Right lobe of liver (tissue), 6 donors: ENCODE measurements around the gene KRTAP24-1. TPM values are rescaled to one million over a fixed set of nuclear protein-coding genes. Genes with fewer than 3 reads are reported as not detected.

Experiments
- ATAC-seq, 4 donors: fragments of 200-7000 bp; cut with Tn5 transposase; one replicate each; pipeline ENCODE4 v1.9.1; 2020; ENCODE audit warnings: mild to moderate bottlenecking in 4 of 4, moderate library complexity in 4 of 4
- DNase-seq, 3 donors: peaks; one replicate each; pipeline ENCODE4 v3.0.0-alpha.2; 2020
- H3K27ac ChIP-seq, 3 donors: fragments of 200-600 bp; one replicate each; pipeline ENCODE4 v1.8.0; 2022
- H3K27me3 ChIP-seq, 2 donors: fragments of 200-600 bp; one replicate each; pipeline ENCODE4 v1.8.0; 2022
- H3K36me3 ChIP-seq, 4 donors: fragments of 200-600 bp; sonication (generic) in 1 of 4; one replicate each; pipeline versions ENCODE4 v1.5.1 to v1.8.0; 2017 to 2022; ENCODE audit warnings: control low read depth in 1 of 4
- H3K4me1 ChIP-seq, 4 donors: fragments of 200-600 bp; sonication (generic) in 1 of 4; one replicate each; pipeline versions ENCODE4 v1.5.1 to v1.8.0; 2017 to 2022; ENCODE audit warnings: control low read depth in 1 of 4
- H3K4me3 ChIP-seq, 3 donors: fragments of 200-600 bp; one replicate each; pipeline ENCODE4 v1.8.0; 2022
- H3K9me3 ChIP-seq, 4 donors: fragments of 200-600 bp; sonication (generic) in 1 of 4; one replicate each; pipeline versions ENCODE4 v1.5.1 to v1.8.0; 2017 to 2022; ENCODE audit warnings: control low read depth in 1 of 4
- CTCF ChIP-seq, 4 donors: fragments of 200-600 bp in 3 of 4; fragments of 450-650 bp in 1 of 4; IDR thresholded peaks; one replicate each; pipeline versions ENCODE4 v1.5.1 to v1.8.0; 2016 to 2022; ENCODE audit warnings: antibody characterized with exemption in 4 of 4, mild to moderate bottlenecking in 2 of 4
- POLR2A ChIP-seq: fragments of 450-650 bp; IDR thresholded peaks from one replicate; pipeline ENCODE4 v1.6.1; 2017; ENCODE audit warnings: antibody characterized with exemption, mild to moderate bottlenecking
- WGBS: methylation state at CpG from one replicate; pipeline ENCODE4 v1.1.6; 2018; ENCODE audit warnings: low coverage, low lambda C conversion rate; ENCODE audit not compliant: insufficient coverage; ENCODE audit errors: missing lambda C conversion rate; 5-methylcytosine and 5-hydroxymethylcytosine counted together
- intact Hi-C, 2 donors: fragments of 100-400 bp; cut with DNase I; formaldehyde crosslinking; loops; one replicate each; pipeline versions ENCODE4 v1.11.2 to v1.14.1; 2022
- long read RNA-seq: library from polyadenylated mRNA; unstranded; transcript quantifications from one replicate; pipeline ENCODE4 v2.0.0, GENCODE V29; 2019
- total RNA-seq, 6 experiments: library from RNA; depleted of rRNA in 2 of 6; stranded (reverse); fragments of >200 nt in 2 of 6; fragmentation: NEBNext Ultra II Directional in 3 of 6; extraction: Animal tissue kit (Norgen Biotek cat#: 25700) in 3 of 6; gene quantifications; one replicate each; pipeline versions ENCODE4 v1.1.0 to v1.2.4, GENCODE V29; 2016 to 2023
- donor health status: DM: no; HTN: yes; CAD: no.
- donor health status: DM: no; HTN: no; CAD: no.
- donor health status: DM: no; HTN: no; CAD: no.
- donor health status: DM: no; HTN: yes; CAD: no.
- donor health status: DM: no; HTN: yes; CAD: no.

KRTAP24-1 gene
- total RNA-seq, result not detected
- long read RNA-seq, result 0 reads

- TF ChIP-seq POLR2A (no peak), CTCF (IDR thresholded peaks at IDR 0.05) (no peak)
- Histone ChIP-seq H3K4me3 (no peak within 1 kb of the TSS), H3K27ac (no peak within 1 kb of the TSS), H3K4me1 (no peaks in the 10 kb centered on the region), H3K27me3 (no peaks in the 10 kb centered on the region), H3K36me3 (no peaks in the 10 kb centered on the region), H3K9me3 (no peaks in the 10 kb centered on the region)
- DNase-seq, result no peak
- peak in 1 of 4 donors; percentile 33 for ATAC-seq
- intact Hi-C loops, result no loop called here
- 25% methylated on average over 2 of the region's 3 CpGs for WGBS
These were observed at the start of gene KRTAP24-1 for GRCh38 chr21:30282850-30283249. TSS of gene KRTAP24-1 (minus strand) at chr21:30282950. CDS start at chr21:30282932, 18 bp downstream.

DNA sequence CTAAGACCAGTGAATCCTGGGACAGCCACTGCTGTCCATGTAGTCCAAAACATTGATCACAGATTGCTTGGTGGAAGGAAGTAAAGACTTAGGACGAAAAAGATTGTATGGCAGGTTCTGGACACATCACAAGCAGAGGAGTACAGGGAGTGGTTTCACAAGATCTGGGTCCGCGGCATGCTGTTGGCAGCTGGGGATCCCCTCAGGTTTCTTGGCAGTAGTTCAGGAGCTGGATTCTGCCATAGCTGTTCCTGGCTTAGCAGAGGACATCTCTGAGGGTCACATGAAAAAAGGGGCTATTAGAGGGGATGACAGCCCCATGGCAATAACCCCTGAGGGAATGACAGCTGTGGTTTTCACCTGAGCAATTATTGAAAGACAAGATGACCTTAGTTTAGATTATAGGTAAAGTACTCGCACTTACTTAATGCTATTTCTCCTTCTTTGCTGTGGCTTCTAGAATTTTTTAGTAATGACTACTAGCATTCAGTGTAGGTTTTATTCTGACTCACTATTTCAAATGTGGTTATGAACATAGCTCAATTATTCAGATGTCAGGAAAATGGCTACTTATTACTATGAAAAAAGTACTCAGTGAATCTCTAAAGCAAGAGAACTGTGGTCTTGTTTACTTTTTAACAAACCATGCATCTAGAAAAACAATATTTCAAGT lies 46.6 kb upstream of the KRTAP24-1 start:
- H3K27ac ChIP-seq, result no peak overlapping the region

DNA sequence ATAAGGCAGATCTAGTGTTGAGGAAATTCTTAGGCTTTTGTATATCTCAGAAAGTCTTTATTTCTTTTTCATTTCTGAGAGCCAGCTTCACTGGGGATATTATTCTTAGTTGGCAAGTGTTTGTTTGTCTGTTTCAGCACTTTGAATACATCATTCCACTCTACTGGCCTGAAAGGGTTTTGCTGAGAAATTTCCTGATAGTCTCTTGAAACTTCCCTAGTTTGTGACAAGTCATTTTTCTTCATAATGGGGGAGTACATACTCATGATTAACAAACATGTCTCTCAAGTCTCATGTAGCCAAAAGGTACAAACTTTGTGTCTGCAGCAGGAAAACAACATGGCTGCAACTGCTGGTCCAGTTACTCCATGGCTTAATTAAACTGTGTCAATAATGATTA lies 43.6 kb upstream of the KRTAP24-1 start:
- H3K27ac ChIP-seq, result no peak overlapping the region
- intact Hi-C loops, result no loop called here
- ATAC-seq (no peak), DNase-seq (no peak)
- H3K27me3 ChIP-seq, result no peaks in the 10 kb centered on the region
- H3K4me3 ChIP-seq, result no peak overlapping the region
- H3K4me1 ChIP-seq, result no peaks in the 10 kb centered on the region
- H3K9me3 ChIP-seq, result peaks cover 0 to 3% (median 0%) of the 10 kb centered on the region in 4 donors
- TF ChIP-seq POLR2A, result no peak
- no peak for TF ChIP-seq CTCF (IDR thresholded peaks at IDR 0.05)
- H3K36me3 ChIP-seq, result no peaks in the 10 kb centered on the region

More for the DNA sequence above, 46.6 kb upstream of the KRTAP24-1 start:
- no peak for DNase-seq
- Histone ChIP-seq H3K27me3 (no peaks in the 10 kb centered on the region), H3K4me1 (no peaks in the 10 kb centered on the region), H3K9me3 (peaks cover 0 to 3% (median 0%) of the 10 kb centered on the region in 4 donors), H3K36me3 (no peaks in the 10 kb centered on the region), H3K4me3 (no peak overlapping the region)
- ATAC-seq, result no peak
- WGBS, result 44% methylated on average over 3 of the region's 4 CpGs
- intact Hi-C loops, result no loop called here
- no peak for TF ChIP-seq POLR2A
- no peak for TF ChIP-seq CTCF (IDR thresholded peaks at IDR 0.05)

DNA sequence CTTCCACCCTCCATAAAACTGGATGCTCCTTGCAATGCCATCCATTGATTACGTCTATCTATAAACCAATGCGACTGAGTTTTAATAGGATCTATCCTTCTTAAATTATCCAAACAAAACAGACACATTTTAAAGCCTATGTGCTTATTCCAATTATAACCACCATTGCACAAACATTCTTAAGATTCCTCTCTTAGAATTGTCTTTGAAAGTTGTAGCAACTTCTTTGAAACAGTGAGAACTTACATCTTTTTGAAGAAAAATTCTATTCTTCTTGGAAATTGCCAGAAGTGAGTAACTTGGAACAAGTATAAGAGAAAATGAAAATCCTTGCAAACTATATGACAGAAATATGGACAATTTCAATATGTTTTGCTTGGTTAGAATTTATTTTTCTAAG lies 37.5 kb upstream of the KRTAP24-1 start, which contains the start of gene KRTAP26-1:
Gene KRTAP26-1, minus strand, starts transcription at position 101 of the 400 bp plus-strand sequence. CDS start 280 bp downstream, outside the sequence.
- ATAC-seq, result no peak
- WGBS, result 68% methylated on average over 2 of the region's 2 CpGs
- intact Hi-C loops, result no loop called here

More for the DNA sequence above, 37.5 kb upstream of the KRTAP24-1 start, which contains the start of gene KRTAP26-1:
- Histone ChIP-seq H3K4me1 (no peaks in the 10 kb centered on the region), H3K9me3 (no peaks in the 10 kb centered on the region), H3K27me3 (no peaks in the 10 kb centered on the region), H3K27ac (no peak within 1 kb of the TSS), H3K4me3 (no peak within 1 kb of the TSS), H3K36me3 (no peaks in the 10 kb centered on the region)
- TF ChIP-seq POLR2A, result no peak
- TF ChIP-seq CTCF (IDR thresholded peaks at IDR 0.05), result no peak
- DNase-seq, result no peak
